Neural progenitor cell (in vitro differentiated cells): ENCODE data around the gene CERS1. TPM values are rescaled to one million over a fixed set of nuclear protein-coding genes. Genes with fewer than 3 reads are reported as not detected.
A peak's percentile ranks its signal among the peaks of the same experiment; 100 is the strongest.

Experiments used
- DNase-seq: peaks from one replicate; pipeline ENCODE4 v3.0.0-alpha.2; 2016; ENCODE audit warnings: low spot score
- H2AFZ ChIP-seq: fragments of 200-600 bp; sonication (generic); replicated peaks from 2 replicates; pipeline ENCODE4 v1.6.1; 2016; ENCODE audit warnings: antibody characterized with exemption
- H3F3A ChIP-seq: fragments of 200-600 bp; sonication (generic); 2 replicates; pipeline ENCODE4 v1.6.1; 2016; ENCODE audit warnings: antibody characterized with exemption, low read depth
- H3K27ac ChIP-seq: fragments of 200-600 bp; sonication (generic); 2 replicates; pipeline ENCODE4 v1.5.1; 2016; ENCODE audit warnings: mild to moderate bottlenecking
- H3K27me3 ChIP-seq: fragments of 200-600 bp; sonication (generic); 2 replicates; pipeline ENCODE4 v1.6.1; 2016; ENCODE audit warnings: mild to moderate bottlenecking, moderate library complexity
- H3K36me3 ChIP-seq: fragments of 200-600 bp; sonication (generic); 2 replicates; pipeline ENCODE4 v1.5.1; 2016
- H3K4me1 ChIP-seq: fragments of 200-600 bp; sonication (generic); 2 replicates; pipeline ENCODE4 v1.6.1; 2016; ENCODE audit warnings: mixed run types
- H3K4me2 ChIP-seq: fragments of 200-600 bp; sonication (generic); 2 replicates; pipeline ENCODE4 v1.6.1; 2016
- H3K4me3 ChIP-seq: fragments of 200-600 bp; sonication (generic); 2 replicates; pipeline ENCODE4 v1.5.1; 2016
- H3K79me2 ChIP-seq: fragments of 200-600 bp; sonication (generic); 2 replicates; pipeline ENCODE4 v1.6.1; 2016; ENCODE audit warnings: low read depth
- H3K9ac ChIP-seq: fragments of 200-600 bp; sonication (generic); 2 replicates; pipeline ENCODE4 v1.6.1; 2016
- H3K9me3 ChIP-seq: fragments of 200-600 bp; sonication (generic); 2 replicates; pipeline ENCODE4 v1.5.1; 2016; ENCODE audit warnings: low read depth
- H4K20me1 ChIP-seq: fragments of 200-600 bp; sonication (generic); 2 replicates; pipeline ENCODE4 v1.6.1; 2016; ENCODE audit warnings: low read depth
- H3K27ac Mint-ChIP-seq: 3 replicates; pipeline ENCODE4 v1.8.0; 2021; ENCODE audit warnings: mixed read lengths
- H3K27me3 Mint-ChIP-seq: 2 replicates; pipeline ENCODE4 v1.8.0; 2022; ENCODE audit warnings: low read depth, mild to moderate bottlenecking, inconsistent platforms, moderate library complexity, mixed read lengths; ENCODE audit not compliant: insufficient read depth
- H3K36me3 Mint-ChIP-seq: 3 replicates; pipeline ENCODE4 v1.8.0; 2021; ENCODE audit warnings: mixed read lengths
- H3K4me1 Mint-ChIP-seq: 3 replicates; pipeline ENCODE4 v1.8.0; 2021; ENCODE audit warnings: mixed read lengths
- H3K4me3 Mint-ChIP-seq: 3 replicates; pipeline ENCODE4 v1.8.0; 2021; ENCODE audit warnings: mild to moderate bottlenecking, moderate library complexity, mixed read lengths
- H3K9me3 Mint-ChIP-seq: 3 replicates; pipeline ENCODE4 v1.8.0; 2020; ENCODE audit warnings: mixed read lengths
- EZH2 ChIP-seq: fragments of 200-600 bp; sonication (generic); IDR thresholded peaks from 2 replicates; pipeline ENCODE4 v1.6.1; 2017; ENCODE audit warnings: antibody characterized with exemption, mild to moderate bottlenecking, moderate library complexity
- EZH2phosphoT487 ChIP-seq: fragments of 200-600 bp; sonication (generic); IDR thresholded peaks from 2 replicates; pipeline ENCODE4 v1.6.1; 2017; ENCODE audit warnings: antibody characterized with exemption
- total RNA-seq: library from RNA; depleted of rRNA; stranded (reverse); fragments of >200 nt; gene quantifications from 2 replicates; pipeline ENCODE4 v1.2.3, GENCODE V29; 2015; ENCODE audit warnings: low replicate concordance
- TF ChIP-seq, protein P1 (sequence below): fragments of 200-600 bp; sonication (generic); IDR thresholded peaks from 2 replicates; pipeline ENCODE4 v1.5.1; 2017; ENCODE audit warnings: antibody characterized with exemption, mild to moderate bottlenecking

The CERS1 gene
- total RNA-seq, 1 donor from 2014 or later, result 1.9 TPM

DNA sequence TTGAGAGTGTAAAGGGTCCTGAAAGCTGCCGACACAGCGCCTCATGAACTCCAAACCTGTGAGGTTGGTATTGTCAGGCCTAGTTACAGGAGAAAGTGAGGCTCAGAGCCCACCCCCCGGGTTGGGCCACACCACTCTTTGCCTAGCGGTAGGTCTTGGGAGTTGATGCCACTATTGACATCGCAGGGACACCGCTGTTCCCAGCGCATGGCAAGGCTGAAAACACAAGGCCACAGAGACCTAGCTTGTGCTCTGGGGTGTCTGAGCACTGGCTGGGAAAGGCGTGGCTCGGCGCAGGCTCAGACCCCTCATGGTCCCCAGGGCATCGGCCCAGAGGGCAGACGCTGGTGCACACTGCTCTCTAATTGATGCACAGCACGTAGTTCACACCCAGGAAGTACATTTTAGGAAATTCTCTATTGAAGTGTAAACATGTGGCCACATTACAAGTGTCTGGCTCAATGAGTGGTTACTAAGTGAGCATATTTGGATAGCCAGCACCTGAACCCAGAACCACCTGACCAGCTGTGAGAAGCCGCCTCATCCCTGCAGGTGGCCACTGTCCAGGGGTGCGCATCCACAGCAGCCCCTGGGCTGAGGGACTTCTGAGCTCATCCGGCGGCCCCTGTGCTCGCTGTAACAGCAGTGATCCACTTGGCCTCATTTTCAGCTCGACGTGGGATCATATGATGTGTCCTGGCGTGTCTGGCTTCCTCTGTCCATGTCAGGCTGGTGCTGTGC is 36.9 kb downstream of the CERS1 start:
- H4K20me1 ChIP-seq, result peaks cover 26% of the 10 kb centered on the region
- H3K9ac ChIP-seq, result no peak overlapping the region
- H3F3A ChIP-seq, result no peaks in the 10 kb centered on the region
- Mint-ChIP-seq H3K27ac (no peak overlapping the region), H3K4me3 (no peak overlapping the region), H3K27me3 (peaks cover 4% of the 10 kb centered on the region), H3K36me3 (peaks cover 14% of the 10 kb centered on the region), H3K9me3 (no peaks in the 10 kb centered on the region), H3K4me1 (no peaks in the 10 kb centered on the region)
- no peaks in the 10 kb centered on the region for H3K79me2 ChIP-seq
- TF ChIP-seq, protein P1, sequence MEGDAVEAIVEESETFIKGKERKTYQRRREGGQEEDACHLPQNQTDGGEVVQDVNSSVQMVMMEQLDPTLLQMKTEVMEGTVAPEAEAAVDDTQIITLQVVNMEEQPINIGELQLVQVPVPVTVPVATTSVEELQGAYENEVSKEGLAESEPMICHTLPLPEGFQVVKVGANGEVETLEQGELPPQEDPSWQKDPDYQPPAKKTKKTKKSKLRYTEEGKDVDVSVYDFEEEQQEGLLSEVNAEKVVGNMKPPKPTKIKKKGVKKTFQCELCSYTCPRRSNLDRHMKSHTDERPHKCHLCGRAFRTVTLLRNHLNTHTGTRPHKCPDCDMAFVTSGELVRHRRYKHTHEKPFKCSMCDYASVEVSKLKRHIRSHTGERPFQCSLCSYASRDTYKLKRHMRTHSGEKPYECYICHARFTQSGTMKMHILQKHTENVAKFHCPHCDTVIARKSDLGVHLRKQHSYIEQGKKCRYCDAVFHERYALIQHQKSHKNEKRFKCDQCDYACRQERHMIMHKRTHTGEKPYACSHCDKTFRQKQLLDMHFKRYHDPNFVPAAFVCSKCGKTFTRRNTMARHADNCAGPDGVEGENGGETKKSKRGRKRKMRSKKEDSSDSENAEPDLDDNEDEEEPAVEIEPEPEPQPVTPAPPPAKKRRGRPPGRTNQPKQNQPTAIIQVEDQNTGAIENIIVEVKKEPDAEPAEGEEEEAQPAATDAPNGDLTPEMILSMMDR, result no peak
- TF ChIP-seq EZH2 (no peak), EZH2phosphoT487 (no peak)
- no peak overlapping the region for H3K27ac ChIP-seq
- no peak overlapping the region for H3K4me3 ChIP-seq
- H3K4me1 ChIP-seq, result no peaks in the 10 kb centered on the region
- H3K4me2 ChIP-seq, result no peak overlapping the region
- H3K27me3 ChIP-seq, result no peaks in the 10 kb centered on the region
- no peaks in the 10 kb centered on the region for H3K9me3 ChIP-seq
- no peaks in the 10 kb centered on the region for H3K36me3 ChIP-seq
- no peak overlapping the region for H2AFZ ChIP-seq
- no peak for DNase-seq

DNA sequence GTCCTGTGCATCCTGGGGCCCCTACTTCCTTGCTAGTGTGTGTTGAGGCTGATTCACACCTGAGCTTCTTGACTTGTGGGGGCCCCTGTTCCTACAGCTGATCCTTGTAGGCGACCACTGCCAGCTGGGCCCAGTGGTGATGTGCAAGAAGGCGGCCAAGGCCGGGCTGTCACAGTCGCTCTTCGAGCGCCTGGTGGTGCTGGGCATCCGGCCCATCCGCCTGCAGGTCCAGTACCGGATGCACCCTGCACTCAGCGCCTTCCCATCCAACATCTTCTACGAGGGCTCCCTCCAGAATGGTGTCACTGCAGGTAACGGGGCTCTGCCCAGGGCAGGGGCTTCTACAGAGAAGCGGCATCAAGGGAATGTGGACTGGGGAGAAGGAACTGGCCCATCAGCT is 38.7 kb downstream of the CERS1 start:
- Histone ChIP-seq H3K36me3 (no peaks in the 10 kb centered on the region), H4K20me1 (peaks cover 23% of the 10 kb centered on the region), H3K79me2 (no peaks in the 10 kb centered on the region), H3K4me2 (no peak overlapping the region), H3K27ac (no peak overlapping the region), H3K27me3 (no peaks in the 10 kb centered on the region), H3K4me1 (no peaks in the 10 kb centered on the region), H3K9ac (no peak overlapping the region), H3F3A (no peaks in the 10 kb centered on the region), H2AFZ (no peak overlapping the region), H3K9me3 (no peaks in the 10 kb centered on the region), H3K4me3 (no peak overlapping the region)
- no peaks in the 10 kb centered on the region for H3K9me3 Mint-ChIP-seq
- no peak for DNase-seq
- TF ChIP-seq EZH2, result no peak
- TF ChIP-seq, protein P1, result no peak
- TF ChIP-seq EZH2phosphoT487, result no peak
- H3K4me1 Mint-ChIP-seq, result no peaks in the 10 kb centered on the region
- no peak overlapping the region for H3K27ac Mint-ChIP-seq
- H3K36me3 Mint-ChIP-seq, result peaks cover 16% of the 10 kb centered on the region
- H3K27me3 Mint-ChIP-seq, result peaks cover 3% of the 10 kb centered on the region
- H3K4me3 Mint-ChIP-seq, result no peak overlapping the region

DNA sequence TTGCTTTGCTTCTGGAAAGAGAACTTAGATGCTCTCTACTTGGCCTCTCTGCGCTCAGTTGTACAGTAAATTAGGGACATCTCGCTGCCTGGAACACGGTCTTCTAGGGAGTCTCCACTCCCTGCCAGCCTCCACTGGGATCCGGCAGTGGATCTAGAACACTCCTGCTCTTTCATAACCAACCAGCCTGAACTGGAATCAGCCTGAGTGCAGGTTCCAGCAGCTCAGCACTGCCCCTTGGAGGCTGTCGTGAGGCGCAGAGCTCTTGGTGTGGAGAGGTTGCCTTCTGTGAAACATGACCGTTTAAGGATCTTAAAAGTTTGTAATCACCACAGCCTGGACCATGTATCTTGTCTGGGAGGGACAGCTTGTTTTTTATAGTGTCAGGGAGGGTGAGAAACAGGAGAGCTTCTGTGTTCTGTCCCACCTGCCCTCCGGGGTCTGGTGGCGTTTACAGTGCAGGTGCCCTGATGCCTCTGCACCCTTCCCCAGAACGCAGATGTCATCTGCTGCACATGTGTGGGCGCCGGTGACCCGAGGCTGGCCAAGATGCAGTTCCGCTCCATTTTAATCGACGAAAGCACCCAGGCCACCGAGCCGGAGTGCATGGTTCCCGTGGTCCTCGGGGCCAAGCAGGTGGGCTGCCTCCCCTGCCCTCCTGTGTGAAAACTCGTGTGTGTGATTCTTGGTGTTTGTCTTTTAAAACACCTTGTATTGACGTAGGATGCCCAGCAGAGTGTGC is 39.4 kb downstream of the CERS1 start:
- no peaks in the 10 kb centered on the region for H3K9me3 Mint-ChIP-seq
- peak; percentile 58 for DNase-seq
- no peak overlapping the region for H3K4me2 ChIP-seq
- H3K4me1 ChIP-seq, result no peaks in the 10 kb centered on the region
- H3K79me2 ChIP-seq, result no peaks in the 10 kb centered on the region
- H4K20me1 ChIP-seq, result peaks cover 28% of the 10 kb centered on the region
- H3K9ac ChIP-seq, result no peak overlapping the region
- H2AFZ ChIP-seq, result no peak overlapping the region
- no peak overlapping the region for H3K27ac ChIP-seq
- no peak overlapping the region for H3K4me3 ChIP-seq
- H3K27me3 ChIP-seq, result no peaks in the 10 kb centered on the region
- no peaks in the 10 kb centered on the region for H3K9me3 ChIP-seq
- H3K27ac Mint-ChIP-seq, result no peak overlapping the region
- peak overlapping the region; percentile 21 for H3K4me3 Mint-ChIP-seq
- H3K27me3 Mint-ChIP-seq, result peaks cover 3% of the 10 kb centered on the region
- peaks cover 13% of the 10 kb centered on the region for H3K36me3 Mint-ChIP-seq
- H3K4me1 Mint-ChIP-seq, result no peaks in the 10 kb centered on the region
- no peaks in the 10 kb centered on the region for H3F3A ChIP-seq
- no peaks in the 10 kb centered on the region for H3K36me3 ChIP-seq
- TF ChIP-seq EZH2, result no peak
- TF ChIP-seq, protein P1, result peak; percentile 46
